ENCODE measurements around the gene MACROH2A1.

The MACROH2A1 gene

GRCh38 chr5:135433681-135434426 lies 34.8 kb upstream of the MACROH2A1 start:
- TF ChIP-seq ZNF565 (CRISPR knock-in tag; conservative IDR thresholded peaks at IDR 0.05; ENCODE audit: low read depth) (no peak), TOX (CRISPR knock-in tag; IDR thresholded peaks at IDR 0.05; ENCODE audit: borderline replicate concordance) (no peak), BACH2 (CRISPR knock-in tag; IDR thresholded peaks at IDR 0.05; ENCODE audit: borderline replicate concordance) (no peak), SNAI2 (CRISPR knock-in tag; IDR thresholded peaks at IDR 0.05) (no peak)
- ATAC-seq = no peak

- no peak for TF ChIP-seq POU6F1 (CRISPR knock-in tag; IDR thresholded peaks at IDR 0.05; ENCODE audit: borderline replicate concordance, low read depth)
- no peak for TF ChIP-seq SNAI2 (CRISPR knock-in tag; IDR thresholded peaks at IDR 0.05)
- no peak for TF ChIP-seq BACH2 (CRISPR knock-in tag; IDR thresholded peaks at IDR 0.05; ENCODE audit: borderline replicate concordance)
- TF ChIP-seq ESRRG (CRISPR knock-in tag; IDR thresholded peaks at IDR 0.05) = no peak
These were observed 33.1 kb upstream of the MACROH2A1 start for GRCh38 chr5:135432113-135432512.

GRCh38 chr5:135430135-135430437 lies 31.1 kb upstream of the MACROH2A1 start:
- TF ChIP-seq CREB5 (CRISPR knock-in tag; IDR thresholded peaks at IDR 0.05; ENCODE audit: low read depth) (no peak), SNAI2 (CRISPR knock-in tag; IDR thresholded peaks at IDR 0.05) (no peak), CSRNP3 (CRISPR knock-in tag; IDR thresholded peaks at IDR 0.05) (no peak), PATZ1 (CRISPR knock-in tag; IDR thresholded peaks at IDR 0.05; ENCODE audit: borderline replicate concordance) (no peak), BACH2 (CRISPR knock-in tag; IDR thresholded peaks at IDR 0.05; ENCODE audit: borderline replicate concordance) (no peak), TOX (CRISPR knock-in tag; IDR thresholded peaks at IDR 0.05; ENCODE audit: borderline replicate concordance) (no peak)
- no peak for ATAC-seq

More at GRCh38 chr5:135432113-135432512, 33.1 kb upstream of the MACROH2A1 start:
- no peak for ATAC-seq

GRCh38 chr5:135429301-135430134 lies 30.5 kb upstream of the MACROH2A1 start:
- ATAC-seq = peak; percentile 11; the same call in 1 of the 3 replicates
- TF ChIP-seq ZFP30 (CRISPR knock-in tag; IDR thresholded peaks at IDR 0.05) = no peak
- no peak for TF ChIP-seq ZNF8 (CRISPR knock-in tag; IDR thresholded peaks at IDR 0.05)
- no peak for TF ChIP-seq CSRNP3 (CRISPR knock-in tag; IDR thresholded peaks at IDR 0.05)
- TF ChIP-seq GLIS3 (CRISPR knock-in tag; IDR thresholded peaks at IDR 0.05) = no peak
- no peak for TF ChIP-seq SNAI2 (CRISPR knock-in tag; IDR thresholded peaks at IDR 0.05)
- no peak for TF ChIP-seq CSDC2 (CRISPR knock-in tag; IDR thresholded peaks at IDR 0.05)
- TF ChIP-seq ZC3H10 (CRISPR knock-in tag; IDR thresholded peaks at IDR 0.05) = no peak
- TF ChIP-seq PPARA (CRISPR knock-in tag; IDR thresholded peaks at IDR 0.05; ENCODE audit: borderline replicate concordance) = no peak
- TF ChIP-seq CREB5 (CRISPR knock-in tag; IDR thresholded peaks at IDR 0.05; ENCODE audit: low read depth) = no peak

Data from SK-N-SH treated with all-trans-retinoic acid at 6 μM for 48 hours (cell line).